ENCODE data around the gene LAMA2. TPM values are rescaled to one million over a fixed set of nuclear protein-coding genes. Genes with fewer than 3 reads are reported as not detected.

The LAMA2 gene
- total RNA-seq, 1 donor = 9.4 TPM

DNA sequence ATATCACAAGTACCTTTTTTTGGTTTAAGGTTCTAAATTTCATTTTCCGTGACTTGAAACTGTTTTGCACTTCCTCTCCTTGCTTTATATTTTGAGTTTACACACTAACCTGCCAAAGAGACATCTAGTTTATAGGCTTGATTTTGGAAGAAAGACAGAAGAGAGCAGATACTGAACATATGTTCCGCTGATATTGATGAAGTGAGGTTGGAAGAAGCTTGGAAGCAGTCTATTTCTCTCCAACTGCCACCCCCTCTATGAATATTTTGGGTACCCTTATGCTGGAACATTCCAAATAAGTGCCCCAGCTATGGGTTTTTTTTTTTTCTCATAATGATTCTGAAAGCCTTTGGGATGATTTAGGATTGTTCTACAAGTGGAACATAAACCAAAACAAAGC lies 150.6 kb downstream of the LAMA2 start:
- Histone ChIP-seq H3K27ac (ENCODE audit: low read depth, low read length) (no peak overlapping the region), H3K4me3 (ENCODE audit: insufficient read depth, low read length) (no peak overlapping the region), H4K20me1 (ENCODE audit: insufficient read depth, low read length) (no peaks in the 10 kb centered on the region), H3K79me2 (ENCODE audit: insufficient read depth, low read length) (no peaks in the 10 kb centered on the region), H2AFZ (ENCODE audit: low read length) (no peak overlapping the region), H3K4me1 (ENCODE audit: insufficient read depth, low read length) (no peaks in the 10 kb centered on the region), H3K4me2 (ENCODE audit: insufficient read depth, low read length) (no peak overlapping the region), H3K36me3 (ENCODE audit: insufficient read depth, low read length) (no peaks in the 10 kb centered on the region), H3K9me3 (ENCODE audit: low read depth, low read length) (no peaks in the 10 kb centered on the region), H3K27me3 (ENCODE audit: insufficient read depth, low read length) (no peaks in the 10 kb centered on the region)
- no peak for DNase-seq (ENCODE audit: insufficient read length, low spot score, missing footprints)
- TF ChIP-seq, protein P1, sequence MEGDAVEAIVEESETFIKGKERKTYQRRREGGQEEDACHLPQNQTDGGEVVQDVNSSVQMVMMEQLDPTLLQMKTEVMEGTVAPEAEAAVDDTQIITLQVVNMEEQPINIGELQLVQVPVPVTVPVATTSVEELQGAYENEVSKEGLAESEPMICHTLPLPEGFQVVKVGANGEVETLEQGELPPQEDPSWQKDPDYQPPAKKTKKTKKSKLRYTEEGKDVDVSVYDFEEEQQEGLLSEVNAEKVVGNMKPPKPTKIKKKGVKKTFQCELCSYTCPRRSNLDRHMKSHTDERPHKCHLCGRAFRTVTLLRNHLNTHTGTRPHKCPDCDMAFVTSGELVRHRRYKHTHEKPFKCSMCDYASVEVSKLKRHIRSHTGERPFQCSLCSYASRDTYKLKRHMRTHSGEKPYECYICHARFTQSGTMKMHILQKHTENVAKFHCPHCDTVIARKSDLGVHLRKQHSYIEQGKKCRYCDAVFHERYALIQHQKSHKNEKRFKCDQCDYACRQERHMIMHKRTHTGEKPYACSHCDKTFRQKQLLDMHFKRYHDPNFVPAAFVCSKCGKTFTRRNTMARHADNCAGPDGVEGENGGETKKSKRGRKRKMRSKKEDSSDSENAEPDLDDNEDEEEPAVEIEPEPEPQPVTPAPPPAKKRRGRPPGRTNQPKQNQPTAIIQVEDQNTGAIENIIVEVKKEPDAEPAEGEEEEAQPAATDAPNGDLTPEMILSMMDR (IDR thresholded peaks at IDR 0.05; ENCODE audit: extremely low read depth, low read depth, low read length) = no peak

DNA sequence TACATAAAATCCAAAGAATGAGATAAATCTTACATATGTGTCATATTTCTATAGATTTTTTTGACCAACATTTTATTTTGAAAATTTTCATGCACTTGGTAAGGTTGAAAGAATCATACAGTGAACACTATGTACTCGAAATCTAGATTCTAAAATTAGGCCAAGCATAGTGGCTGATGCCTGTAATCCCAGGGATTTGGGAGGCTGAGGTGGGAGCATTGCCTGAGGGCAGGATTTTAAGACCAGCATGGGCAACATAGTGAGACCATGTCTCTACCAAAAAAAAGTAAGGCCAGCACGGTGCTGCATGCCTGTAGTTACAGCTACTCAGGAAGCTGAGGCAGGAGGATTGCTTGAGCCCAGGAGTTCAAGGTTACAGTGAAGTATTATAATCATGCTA lies 158.6 kb downstream of the LAMA2 start:
- H3K79me2 ChIP-seq (ENCODE audit: insufficient read depth, low read length) = no peaks in the 10 kb centered on the region
- DNase-seq (ENCODE audit: insufficient read length, low spot score, missing footprints) = no peak
- H4K20me1 ChIP-seq (ENCODE audit: insufficient read depth, low read length) = no peaks in the 10 kb centered on the region
- H3K4me1 ChIP-seq (ENCODE audit: insufficient read depth, low read length) = no peaks in the 10 kb centered on the region
- no peak overlapping the region for H3K4me2 ChIP-seq (ENCODE audit: insufficient read depth, low read length)
- no peak overlapping the region for H3K27ac ChIP-seq (ENCODE audit: low read depth, low read length)
- H2AFZ ChIP-seq (ENCODE audit: low read length) = no peak overlapping the region
- no peaks in the 10 kb centered on the region for H3K27me3 ChIP-seq (ENCODE audit: insufficient read depth, low read length)
- TF ChIP-seq, protein P1 (IDR thresholded peaks at IDR 0.05; ENCODE audit: extremely low read depth, low read depth, low read length) = no peak
- H3K9me3 ChIP-seq (ENCODE audit: low read depth, low read length) = no peaks in the 10 kb centered on the region
- no peak overlapping the region for H3K4me3 ChIP-seq (ENCODE audit: insufficient read depth, low read length)
- H3K36me3 ChIP-seq (ENCODE audit: insufficient read depth, low read length) = no peaks in the 10 kb centered on the region

DNA sequence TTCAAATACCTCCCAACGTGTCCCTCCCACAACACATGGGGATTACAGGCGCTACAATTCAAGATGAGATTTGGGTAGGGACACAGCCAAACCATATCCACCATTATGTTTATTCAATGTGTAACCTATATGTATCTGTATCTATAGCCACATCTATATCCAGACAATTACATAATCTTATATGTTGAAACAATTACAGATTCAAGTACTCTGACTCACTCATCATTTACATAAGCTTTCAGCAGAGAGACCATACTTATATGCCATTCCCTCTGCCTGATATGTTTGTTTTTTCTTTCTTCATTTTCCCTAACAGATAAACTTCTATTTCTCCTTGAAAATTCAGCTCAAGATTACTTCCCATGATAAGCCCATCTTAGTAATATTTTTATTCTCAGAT lies 163.6 kb downstream of the LAMA2 start:
- no peaks in the 10 kb centered on the region for H3K36me3 ChIP-seq (ENCODE audit: insufficient read depth, low read length)
- no peak overlapping the region for H2AFZ ChIP-seq (ENCODE audit: low read length)
- no peak for DNase-seq (ENCODE audit: insufficient read length, low spot score, missing footprints)
- no peak overlapping the region for H3K4me2 ChIP-seq (ENCODE audit: insufficient read depth, low read length)
- H3K27ac ChIP-seq (ENCODE audit: low read depth, low read length) = no peak overlapping the region
- no peaks in the 10 kb centered on the region for H3K27me3 ChIP-seq (ENCODE audit: insufficient read depth, low read length)
- H3K79me2 ChIP-seq (ENCODE audit: insufficient read depth, low read length) = no peaks in the 10 kb centered on the region
- TF ChIP-seq, protein P1 (IDR thresholded peaks at IDR 0.05; ENCODE audit: extremely low read depth, low read depth, low read length) = no peak
- no peak overlapping the region for H3K4me3 ChIP-seq (ENCODE audit: insufficient read depth, low read length)
- H4K20me1 ChIP-seq (ENCODE audit: insufficient read depth, low read length) = no peaks in the 10 kb centered on the region
- no peaks in the 10 kb centered on the region for H3K4me1 ChIP-seq (ENCODE audit: insufficient read depth, low read length)
- H3K9me3 ChIP-seq (ENCODE audit: low read depth, low read length) = no peaks in the 10 kb centered on the region

DNA sequence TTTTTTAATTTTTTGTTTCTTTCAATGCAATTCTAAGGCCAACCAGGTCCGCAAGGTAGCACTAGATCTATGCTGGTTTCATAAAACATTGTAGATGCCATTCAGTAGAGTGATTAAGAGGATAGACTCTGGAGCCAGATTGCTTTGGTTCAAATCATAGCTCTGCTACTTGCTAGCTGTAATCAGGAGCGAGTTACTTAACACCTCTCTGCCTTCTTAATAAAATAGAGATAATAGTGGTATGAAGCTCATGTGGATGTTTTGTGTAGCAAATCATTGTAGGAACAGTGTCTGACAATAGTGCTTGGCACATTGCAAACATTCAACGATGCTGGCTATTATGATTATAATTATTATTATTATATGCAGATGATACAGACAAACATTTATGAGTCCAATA lies 164.9 kb downstream of the LAMA2 start:
- TF ChIP-seq, protein P1 (IDR thresholded peaks at IDR 0.05; ENCODE audit: extremely low read depth, low read depth, low read length) = no peak
- Histone ChIP-seq H3K79me2 (ENCODE audit: insufficient read depth, low read length) (no peaks in the 10 kb centered on the region), H3K4me3 (ENCODE audit: insufficient read depth, low read length) (no peak overlapping the region), H3K4me2 (ENCODE audit: insufficient read depth, low read length) (no peak overlapping the region), H3K27me3 (ENCODE audit: insufficient read depth, low read length) (no peaks in the 10 kb centered on the region), H3K9me3 (ENCODE audit: low read depth, low read length) (no peaks in the 10 kb centered on the region), H4K20me1 (ENCODE audit: insufficient read depth, low read length) (no peaks in the 10 kb centered on the region), H3K36me3 (ENCODE audit: insufficient read depth, low read length) (no peaks in the 10 kb centered on the region), H3K4me1 (ENCODE audit: insufficient read depth, low read length) (no peaks in the 10 kb centered on the region), H3K27ac (ENCODE audit: low read depth, low read length) (no peak overlapping the region), H2AFZ (ENCODE audit: low read length) (no peak overlapping the region)
- DNase-seq (ENCODE audit: insufficient read length, low spot score, missing footprints) = no peak

Data from osteoblast (primary cell).